GM19239 (cell line): ENCODE measurements around the gene CMTM2.
"Not testable (repeated sequence)": the region's sequence is repeated elsewhere in the genome, so short reads cannot be mapped to it uniquely, and the experiment has no call there.

Experiments used
- DNase-seq: peaks from one replicate; pipeline ENCODE4 v3.0.0; 2011; ENCODE audit warnings: low spot score; ENCODE audit not compliant: insufficient read length
- FAIRE-seq: peaks from 2 replicates; lab custom pipeline; 2011; peaks lifted over from hg19 to GRCh38; lab: Jason Lieb, UNC

Gene CMTM2

DNA sequence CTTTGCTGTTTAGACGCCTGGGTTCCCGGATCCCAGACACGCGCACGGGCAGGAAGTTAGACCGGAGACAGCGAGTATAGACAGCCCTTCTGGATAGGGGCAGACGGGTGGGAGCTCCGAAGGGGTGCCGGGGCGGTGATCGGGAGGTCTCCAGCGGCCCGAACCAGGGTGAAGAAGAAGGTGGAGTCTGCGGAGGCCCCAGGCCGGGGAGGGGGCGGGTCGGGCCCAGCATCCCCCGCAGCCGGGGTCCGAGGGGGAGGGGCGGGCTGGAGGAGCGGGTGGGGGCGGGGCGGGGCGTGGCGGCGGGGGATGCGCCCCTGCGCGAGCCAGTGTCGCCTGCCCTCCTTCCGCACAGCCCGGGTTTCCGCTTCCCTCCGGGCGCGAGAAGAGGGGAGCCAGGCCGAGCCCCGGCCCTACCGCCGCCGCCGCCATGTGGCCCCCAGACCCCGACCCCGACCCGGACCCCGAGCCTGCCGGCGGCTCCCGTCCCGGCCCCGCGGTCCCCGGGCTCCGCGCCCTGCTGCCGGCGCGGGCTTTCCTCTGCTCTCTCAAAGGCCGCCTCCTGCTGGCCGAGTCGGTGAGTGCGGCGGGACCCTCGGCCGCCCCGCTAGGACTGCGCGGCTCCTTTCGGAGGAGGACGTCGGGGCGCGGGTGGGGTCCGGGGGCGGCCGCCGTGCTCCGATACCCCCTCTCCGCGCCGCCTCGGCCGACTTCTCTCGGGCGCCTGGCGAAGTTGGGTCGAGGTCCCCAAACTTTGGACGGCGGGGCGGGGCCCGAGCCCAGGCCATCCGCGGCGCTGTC lies 25.3 kb downstream of the CMTM2 start, which contains the start of gene CMTM3:
Gene CMTM3 (plus strand): TSS at position 329 of the 801 bp plus-strand sequence. CDS start 102 bp downstream, at position 431.
- DNase-seq = peak; percentile 60
- FAIRE-seq = no peak

DNA sequence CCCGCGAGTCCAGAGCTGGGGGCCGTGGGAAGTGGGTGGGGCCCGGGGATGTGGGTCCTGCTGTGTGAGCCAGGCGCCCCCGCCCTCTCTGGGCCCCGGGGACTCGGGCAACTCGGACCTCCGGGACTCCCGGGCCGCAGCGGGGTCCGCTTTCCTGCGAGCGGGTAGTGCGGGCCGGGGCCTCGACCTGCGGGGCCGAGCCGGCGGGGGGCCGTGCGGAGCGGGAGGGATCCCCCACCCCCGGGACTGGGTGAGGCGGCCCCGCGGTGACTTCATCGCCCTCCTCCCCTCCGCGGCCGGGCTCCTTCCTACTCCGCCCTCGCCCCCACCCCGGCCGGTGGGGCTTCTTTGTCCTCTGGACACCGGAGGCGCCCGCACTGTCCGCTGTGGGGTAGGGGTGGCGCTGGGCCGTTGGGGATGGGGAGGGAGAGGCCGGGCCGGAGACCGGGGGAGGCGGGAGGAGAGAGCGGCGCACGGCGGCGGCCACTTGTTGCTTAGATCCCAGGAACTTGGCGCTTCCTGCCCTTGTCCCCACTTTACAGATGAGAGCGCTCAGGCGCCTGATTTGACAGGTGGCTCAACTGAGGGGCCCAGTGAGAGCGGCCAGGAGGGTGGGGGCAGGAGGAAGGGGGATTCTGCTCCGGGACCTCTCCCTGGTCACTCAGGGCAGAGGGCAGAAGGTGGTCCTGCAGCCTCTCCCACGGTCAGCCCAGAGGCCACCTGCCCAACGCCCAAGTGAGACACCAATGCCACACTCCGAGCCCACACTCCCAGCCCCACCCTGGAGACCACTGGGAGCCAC lies 26.1 kb downstream of the CMTM2 start:
- no peak for DNase-seq
- no peak for FAIRE-seq

DNA sequence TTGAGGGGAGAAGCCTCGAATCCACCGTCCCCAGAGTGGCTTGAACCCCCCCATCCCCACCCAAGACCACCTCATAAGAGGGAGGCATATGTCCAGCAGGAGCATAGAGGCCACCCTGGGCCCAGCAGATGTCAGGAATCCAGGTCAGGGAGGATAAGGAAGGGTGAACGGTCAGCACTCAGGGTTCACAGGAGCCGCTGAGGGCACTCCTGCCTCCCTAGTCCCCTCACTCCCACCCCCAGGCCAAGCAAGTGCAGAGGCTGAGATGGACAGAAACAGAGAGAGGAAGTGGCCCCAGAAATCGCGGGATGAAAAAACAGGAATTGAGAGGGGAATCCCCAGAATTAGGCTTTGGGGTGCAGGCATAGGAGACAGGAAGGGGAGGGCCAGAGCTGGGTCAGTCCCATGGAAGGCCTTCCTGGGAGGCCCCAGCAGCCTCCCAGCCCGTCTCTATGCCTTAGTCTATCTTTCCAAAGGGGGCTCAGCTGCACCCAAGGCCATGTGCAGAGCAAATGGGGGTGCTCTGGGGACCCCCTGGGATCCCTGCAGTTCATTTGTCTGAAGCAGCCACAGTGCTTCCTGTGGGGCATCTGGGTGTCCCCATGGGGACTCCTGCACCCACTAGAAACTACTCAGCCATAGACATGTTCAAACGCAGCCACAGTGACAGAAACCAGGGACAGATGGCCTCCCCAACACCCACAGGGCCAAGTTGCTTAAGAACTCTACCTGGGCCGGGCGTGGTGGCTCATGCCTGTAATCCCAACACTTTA lies 26.9 kb downstream of the CMTM2 start:
- DNase-seq = peak; percentile 57

DNA sequence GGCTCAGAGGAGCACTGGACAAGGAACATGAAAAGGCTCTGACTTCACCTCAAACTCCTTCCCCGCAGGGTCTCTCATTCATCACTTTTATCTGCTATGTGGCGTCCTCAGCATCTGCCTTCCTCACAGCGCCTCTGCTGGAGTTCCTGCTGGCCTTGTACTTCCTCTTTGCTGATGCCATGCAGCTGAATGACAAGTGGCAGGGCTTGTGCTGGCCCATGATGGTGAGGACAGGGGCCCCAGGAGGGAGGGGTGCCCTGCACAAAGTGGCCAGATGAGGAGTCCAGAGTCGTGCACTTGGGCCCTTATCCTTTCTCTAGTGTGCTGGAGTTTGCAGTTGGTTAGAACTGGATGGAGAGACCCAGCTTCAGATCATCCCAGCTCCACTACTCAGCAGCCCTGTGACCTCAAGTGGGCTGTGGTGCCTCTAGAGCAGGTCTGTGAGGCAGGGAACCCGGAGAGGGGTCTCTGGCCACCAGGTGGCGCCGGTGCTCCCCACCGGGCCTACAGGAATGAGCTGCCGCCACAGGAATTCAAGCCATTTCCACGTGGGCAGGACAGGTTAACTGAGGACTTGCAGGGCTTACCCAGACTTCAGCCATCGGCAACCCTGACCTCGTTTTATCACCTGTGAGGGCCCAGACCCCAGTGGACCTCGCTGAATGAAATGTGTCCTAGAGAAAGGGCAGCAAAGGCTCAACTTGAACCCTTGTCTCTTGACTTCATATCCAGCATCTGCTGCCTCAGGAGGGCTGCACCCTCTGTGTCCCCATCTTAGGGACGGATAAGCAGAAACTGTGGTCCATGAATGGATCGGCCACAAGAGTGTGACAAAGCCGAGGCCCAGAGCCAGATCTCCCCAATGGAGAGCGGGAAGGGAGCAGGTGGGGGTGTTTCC lies 29.2 kb downstream of the CMTM2 start:
- DNase-seq = peak; percentile 93
- FAIRE-seq = peak; percentile 71

More for the DNA sequence above, 26.9 kb downstream of the CMTM2 start:
- FAIRE-seq = peak; percentile 69

DNA sequence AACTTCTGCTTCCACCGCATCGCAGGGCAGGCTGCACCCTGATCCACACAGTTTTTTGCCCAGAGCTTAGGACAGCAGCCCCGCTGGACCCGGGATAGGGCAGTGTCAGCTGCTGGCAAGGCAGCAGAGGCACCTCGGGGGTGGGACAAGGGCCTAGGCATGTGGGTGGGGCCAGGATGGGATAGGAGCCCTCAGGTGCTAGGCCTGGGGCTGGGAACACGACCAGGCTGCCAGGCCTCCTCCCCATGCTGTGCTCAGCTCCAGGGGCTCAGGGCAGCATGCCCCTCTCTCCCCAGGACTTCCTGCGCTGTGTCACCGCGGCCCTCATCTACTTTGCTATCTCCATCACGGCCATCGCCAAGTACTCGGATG lies 29.9 kb downstream of the CMTM2 start:
- no peak for FAIRE-seq
- no peak for DNase-seq

DNA sequence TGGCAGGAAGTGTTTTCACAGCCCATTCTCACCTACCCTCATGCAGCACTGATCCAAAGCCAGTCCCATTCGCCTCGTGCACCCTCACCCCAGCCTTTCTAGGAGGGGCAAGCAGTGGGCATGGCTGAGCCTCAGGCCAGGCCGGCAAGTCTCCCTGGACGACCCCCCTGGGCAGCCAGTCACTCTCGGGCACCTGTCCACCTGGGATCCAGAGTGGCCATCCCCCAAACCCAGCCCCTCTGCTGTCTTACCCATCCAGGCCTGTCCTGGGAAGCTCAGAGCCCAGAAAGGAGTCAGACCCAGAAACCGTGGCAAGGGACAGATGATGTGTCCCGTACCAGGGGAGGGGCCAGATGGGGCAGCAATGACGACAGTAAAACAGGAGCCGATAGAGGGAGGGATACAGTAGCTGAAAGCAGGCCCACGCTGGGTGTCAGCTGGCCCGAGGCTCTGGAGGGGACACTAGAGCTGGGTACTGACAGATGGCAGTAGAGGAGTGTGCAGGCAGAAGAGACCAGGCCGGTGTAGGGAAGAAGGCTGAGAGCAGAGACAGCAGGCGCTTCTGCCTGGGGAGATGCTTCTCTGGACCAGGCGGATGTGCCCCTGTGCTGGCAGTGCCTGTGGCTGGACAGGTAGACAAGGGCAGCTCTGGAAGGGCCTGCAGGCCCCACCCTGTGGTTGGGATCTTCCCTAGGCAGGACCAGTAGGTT lies 31.0 kb downstream of the CMTM2 start:
- DNase-seq (no peak), FAIRE-seq (no peak)

DNA sequence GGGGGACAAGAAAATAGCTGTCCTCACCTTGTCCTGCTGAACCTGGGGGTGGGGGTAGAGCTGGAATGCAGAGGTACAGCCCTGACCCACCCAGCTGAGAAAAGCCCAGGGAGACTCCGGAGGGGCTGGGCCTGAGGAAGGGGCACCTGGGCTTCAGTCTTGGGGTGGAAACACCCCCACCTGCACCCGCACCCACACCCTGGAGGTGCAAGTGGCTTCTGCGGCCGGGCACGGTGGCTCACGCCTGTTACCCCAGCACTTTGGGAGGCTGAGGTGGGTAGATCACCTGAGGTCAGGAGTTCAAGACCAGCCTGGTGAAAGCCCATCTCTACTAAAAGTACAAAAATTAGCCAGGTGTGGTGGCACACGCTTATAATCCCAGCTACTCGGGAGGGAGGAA lies 32.6 kb downstream of the CMTM2 start:
- FAIRE-seq = not testable (repeated sequence)

DNA sequence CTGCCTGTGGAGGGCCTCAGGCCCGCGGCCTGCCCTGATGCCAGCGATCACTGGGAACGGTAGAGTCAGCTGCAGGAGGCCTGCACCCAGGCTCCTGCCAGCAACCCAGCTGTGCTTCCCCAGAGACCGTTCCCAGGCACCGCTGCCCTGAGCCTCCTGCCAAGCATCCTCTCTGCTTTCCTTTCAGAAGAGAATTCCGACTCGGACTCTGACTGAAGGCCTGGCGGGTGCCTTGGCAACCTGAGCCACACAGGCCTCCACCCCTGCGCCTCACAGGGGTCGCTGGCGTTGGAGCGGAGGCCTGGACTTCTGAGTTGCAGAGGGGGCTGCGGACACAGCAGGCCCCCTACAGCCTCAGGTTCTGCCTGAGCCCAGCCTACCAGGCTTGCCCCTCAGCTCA lies 33.2 kb downstream of the CMTM2 start:
- no peak for FAIRE-seq
- DNase-seq = no peak

More for the DNA sequence above, 32.6 kb downstream of the CMTM2 start:
- DNase-seq = not testable (repeated sequence)

DNA sequence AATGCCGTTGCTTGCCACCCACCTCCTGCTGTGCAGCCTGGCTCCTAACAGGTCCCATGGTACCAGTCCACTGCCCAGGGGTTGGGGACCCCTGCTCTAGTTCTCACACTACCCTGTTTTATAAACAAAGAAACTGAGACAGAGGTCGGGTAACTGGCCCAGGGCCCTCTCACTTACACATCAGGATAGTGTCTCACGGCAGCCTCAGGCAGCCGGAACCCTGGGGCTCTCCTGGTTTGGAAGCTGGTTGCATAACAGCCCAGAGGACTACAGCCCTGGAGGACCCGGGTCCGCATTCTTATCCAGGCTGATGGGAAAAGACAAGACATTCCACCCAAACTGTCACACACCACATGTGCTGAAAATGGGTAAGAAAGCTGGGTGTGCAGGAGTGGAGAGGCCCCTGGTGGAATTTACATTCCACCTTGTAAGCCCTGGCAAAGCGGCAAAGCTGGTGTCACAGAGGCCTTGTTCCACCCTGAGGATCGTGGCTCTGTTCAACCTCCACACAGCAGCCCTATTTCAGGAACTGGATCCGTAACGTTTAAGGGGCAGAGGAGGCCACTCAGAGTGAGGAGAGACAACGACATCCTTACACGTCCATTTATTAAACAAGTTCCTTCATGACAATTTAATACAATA lies 35.0 kb downstream of the CMTM2 start:
- FAIRE-seq = no peak
- no peak for DNase-seq

DNA sequence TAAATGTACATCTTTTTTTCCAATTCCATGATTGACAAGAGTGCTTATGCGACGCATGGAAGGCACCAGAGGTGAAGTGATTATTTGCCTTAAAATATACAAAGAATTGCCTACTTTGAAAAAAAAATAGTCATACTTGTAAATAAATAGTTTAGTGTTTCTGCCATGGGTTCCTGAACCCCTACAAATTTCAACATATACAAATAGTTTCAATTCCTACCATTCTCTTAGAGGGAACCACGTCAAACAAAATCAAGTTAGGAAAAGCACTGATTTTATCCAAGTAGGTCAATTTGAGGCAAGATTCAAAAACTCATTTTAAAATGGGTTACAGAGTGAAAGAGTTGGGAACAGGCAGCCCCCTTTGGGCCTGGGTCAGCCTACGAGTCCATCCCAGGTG lies 36.9 kb downstream of the CMTM2 start:
- no peak for FAIRE-seq
- no peak for DNase-seq

DNA sequence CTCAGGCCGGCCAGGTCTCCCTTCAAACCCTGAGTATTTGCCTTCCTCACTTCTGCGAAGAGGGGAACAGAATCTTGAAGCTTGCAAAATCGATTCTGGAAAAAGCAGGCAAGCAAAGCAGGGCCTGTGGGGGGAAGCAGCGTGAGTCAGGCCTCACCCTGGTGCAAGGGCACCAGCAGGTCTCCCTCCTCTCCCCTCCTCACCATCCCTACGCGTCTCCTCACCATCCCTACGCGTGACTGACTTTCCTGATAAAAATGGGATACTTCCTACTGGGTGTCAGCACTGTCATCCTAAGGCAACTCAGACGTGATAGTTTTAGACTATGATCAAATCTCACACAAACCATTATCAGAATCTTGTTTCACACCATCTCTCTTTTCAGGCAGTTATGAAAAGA lies 37.3 kb downstream of the CMTM2 start:
- no peak for FAIRE-seq
- no peak for DNase-seq

DNA sequence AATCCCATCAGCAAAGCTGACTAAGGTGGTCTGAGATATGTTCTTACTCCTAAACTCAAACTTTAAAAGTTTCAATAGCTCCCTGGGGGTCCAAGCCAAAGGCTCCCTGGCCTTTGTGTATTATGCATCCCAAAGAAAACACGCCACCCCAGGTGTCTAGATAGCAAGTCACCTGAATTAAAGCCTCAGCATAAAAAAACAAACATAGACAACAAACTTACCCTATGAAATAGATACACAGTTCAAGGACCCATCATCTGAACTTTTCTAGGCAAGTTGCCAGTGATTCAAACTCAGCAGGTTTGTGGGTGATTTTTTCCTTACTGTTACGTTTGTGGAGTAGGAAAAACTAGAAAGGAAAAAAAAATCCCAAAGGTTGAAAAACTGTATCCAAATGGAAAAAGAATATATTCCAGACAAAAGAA lies 37.8 kb downstream of the CMTM2 start:
- FAIRE-seq (no peak), DNase-seq (no peak)

DNA sequence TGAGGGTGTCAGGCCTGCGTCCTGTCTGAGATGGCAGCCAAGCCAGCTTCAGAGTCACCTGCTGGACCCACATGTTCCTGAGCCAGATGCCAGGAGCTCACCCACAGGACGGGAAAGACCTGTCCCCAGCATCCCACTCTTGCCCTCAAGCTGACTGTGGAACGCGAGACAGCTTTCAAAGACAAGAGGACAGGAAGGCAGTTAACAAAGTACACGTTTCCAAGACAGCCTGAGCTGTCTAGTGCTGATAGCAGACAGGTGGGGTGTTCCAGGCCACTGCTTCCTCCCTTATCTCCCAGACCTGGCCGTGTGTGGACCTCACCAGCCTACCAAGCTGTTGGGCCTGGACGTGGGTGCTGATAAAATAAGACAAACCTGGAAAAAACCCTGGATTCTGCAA lies 38.5 kb downstream of the CMTM2 start:
- no peak for FAIRE-seq

DNA sequence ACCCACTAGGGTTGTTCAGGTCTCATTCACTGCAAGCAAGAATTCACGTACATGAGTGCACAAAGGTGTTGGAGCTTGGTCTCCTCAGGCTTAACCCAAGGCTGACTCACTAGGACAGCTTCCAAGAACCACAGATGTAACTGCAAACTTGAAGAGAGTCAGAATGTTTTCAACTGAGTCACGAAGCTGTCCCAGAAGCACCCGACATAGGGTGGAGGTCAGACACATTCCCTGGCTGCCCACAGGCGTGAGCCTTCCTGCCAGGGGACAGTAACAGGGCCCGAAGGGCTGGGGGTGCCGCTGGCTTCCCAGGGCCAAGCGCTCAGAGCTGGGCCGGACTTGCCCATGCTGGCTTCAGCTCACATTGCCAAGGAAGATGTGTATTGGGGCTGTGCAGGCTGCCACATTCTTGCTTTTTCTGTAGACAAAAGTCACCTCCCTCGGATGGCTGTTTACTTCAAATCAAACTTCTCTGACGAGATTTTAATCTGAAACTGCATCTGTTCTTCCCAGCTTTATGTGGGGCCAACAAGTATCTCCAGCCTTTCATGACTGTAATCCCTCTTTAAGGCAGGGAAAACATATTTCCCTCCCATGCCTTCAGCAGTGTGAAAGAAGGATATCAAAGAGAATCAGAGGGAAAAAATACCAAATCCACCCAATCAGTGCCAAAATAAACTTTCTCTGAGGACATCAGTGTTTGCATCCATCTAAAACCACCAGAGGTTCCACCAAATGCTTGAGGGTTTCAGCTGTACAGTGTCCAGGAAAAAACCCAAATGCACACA lies 39.5 kb downstream of the CMTM2 start:
- DNase-seq = no peak
- no peak for FAIRE-seq

More for the DNA sequence above, 38.5 kb downstream of the CMTM2 start:
- no peak for DNase-seq

DNA sequence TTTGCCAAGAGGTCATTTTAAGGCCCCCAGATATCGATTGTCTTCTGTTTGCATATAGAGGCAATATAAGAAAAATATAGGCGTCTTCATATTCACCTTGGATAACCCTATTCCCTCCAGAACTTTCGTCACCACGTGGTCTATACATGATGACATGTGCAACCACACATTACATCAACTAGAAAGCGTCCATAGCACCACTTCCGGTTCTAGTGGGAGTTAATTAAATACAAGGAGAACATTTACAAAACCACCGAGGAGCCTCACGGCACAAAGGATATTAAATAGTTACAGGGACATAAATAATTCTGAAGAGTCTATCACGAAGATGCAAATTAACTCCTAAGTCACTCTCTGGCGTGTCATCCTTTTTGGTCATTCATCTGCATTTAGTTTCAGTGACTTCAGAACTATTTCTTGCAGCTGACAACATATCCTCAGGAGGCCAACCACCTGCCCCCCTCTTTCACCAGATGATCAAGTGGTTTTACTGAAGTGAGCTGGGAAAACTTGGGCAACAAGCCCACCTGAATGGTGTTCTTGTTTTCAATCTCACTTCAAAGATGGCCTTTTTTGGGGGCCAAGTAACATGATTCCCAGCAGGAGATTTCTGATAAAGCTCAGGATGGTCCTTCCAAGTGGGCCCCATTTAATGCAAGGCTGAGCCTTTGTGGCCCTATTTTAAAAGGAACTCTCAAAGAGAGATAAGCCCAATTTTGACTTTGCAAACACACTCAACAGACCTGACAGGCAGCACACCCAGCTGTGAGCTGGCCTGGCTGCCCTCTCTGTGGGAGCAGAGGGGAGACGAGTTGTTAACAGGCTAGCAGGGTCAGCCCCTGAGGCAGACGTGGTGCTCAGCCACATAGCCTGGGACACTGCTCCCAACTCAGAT lies 40.5 kb downstream of the CMTM2 start:
- FAIRE-seq (no peak), DNase-seq (no peak)

DNA sequence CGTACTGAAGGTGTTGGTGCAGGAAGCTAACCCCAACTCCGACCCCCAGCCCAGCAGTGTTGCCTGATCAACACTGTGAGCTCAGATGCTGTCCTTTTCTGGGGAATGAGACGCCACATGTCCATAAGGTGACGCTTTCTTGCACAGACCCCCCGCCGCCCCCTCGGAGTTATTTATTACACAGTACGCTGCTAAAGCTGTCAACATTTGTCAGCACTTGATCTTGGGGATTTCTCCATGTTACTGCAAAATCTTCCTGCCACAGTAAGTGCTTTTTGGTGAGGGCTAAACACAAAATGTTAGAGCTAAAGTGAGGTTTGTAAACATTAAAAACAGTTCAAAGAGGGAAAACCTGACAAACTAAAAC lies 41.1 kb downstream of the CMTM2 start:
- DNase-seq (no peak), FAIRE-seq (no peak)

DNA sequence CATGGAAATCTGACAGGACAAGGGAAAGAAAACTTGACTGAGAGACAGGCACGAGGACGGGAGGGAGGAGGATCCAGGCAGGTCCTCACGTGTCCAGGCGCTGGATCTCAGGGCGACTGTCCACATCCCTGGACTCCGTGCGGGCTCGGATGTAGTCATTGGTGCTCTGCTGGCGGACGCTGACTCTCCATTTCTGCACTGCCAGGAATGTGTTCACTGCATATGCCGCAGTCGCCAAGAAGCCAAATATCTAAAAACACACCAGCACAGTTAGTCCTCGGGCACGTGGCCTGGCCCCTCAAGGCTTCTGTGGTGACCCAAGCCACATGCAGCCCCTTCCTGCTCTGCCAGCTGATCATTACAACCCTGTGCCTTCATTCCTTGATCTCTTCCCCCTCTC lies 42.7 kb downstream of the CMTM2 start:
- DNase-seq = no peak
- FAIRE-seq = no peak
